Umbilical cord (tissue), 2 donors: ENCODE results near the gene PECR. TPM values are rescaled to one million over a fixed set of nuclear protein-coding genes. Genes with fewer than 3 reads are reported as not detected.
A peak's percentile ranks its signal among the peaks of the same experiment; 100 is the strongest.

Experiments used
- DNase-seq: peaks from one replicate; pipeline ENCODE4 v3.0.0-alpha.2; 2015; ENCODE audit warnings: low spot score
- total RNA-seq: library from RNA; depleted of rRNA; stranded (reverse); fragments of >200 nt; gene quantifications from one replicate; pipeline ENCODE4 v1.2.3, GENCODE V29; 2014; ENCODE audit warnings: low replicate concordance; ENCODE audit not compliant: insufficient read depth

The PECR gene
- total RNA-seq, 1 donor from 2014 or later = 1.7 TPM

GRCh38 chr2:216071111-216071851, 10.3 kb downstream of the PECR start:
- DNase-seq = no peak

GRCh38 chr2:216070195-216070594, 11.4 kb downstream of the PECR start:
- DNase-seq = no peak

GRCh38 chr2:216069028-216069427, 12.6 kb downstream of the PECR start:
- no peak for DNase-seq

- DNase-seq = no peak
Measured at GRCh38 chr2:216066230-216066629, 15.4 kb downstream of the PECR start.

GRCh38 chr2:216064665-216065064, 16.9 kb downstream of the PECR start:
- DNase-seq = no peak

- DNase-seq = no peak
Measured at GRCh38 chr2:216064014-216064630, 17.5 kb downstream of the PECR start.

GRCh38 chr2:216059233-216059834, 22.3 kb downstream of the PECR start:
- DNase-seq = no peak

GRCh38 chr2:216057688-216058193, 23.9 kb downstream of the PECR start:
- DNase-seq = peak; percentile 15

GRCh38 chr2:216056739-216057138, 24.9 kb downstream of the PECR start:
- DNase-seq = no peak

GRCh38 chr2:216055680-216056079, 25.9 kb downstream of the PECR start:
- no peak for DNase-seq

- no peak for DNase-seq
Measured at GRCh38 chr2:216052420-216052819, 29.2 kb downstream of the PECR start.

GRCh38 chr2:216051350-216051749, 30.3 kb downstream of the PECR start:
- no peak for DNase-seq

GRCh38 chr2:216049452-216049851, 32.2 kb downstream of the PECR start:
- DNase-seq = no peak

- no peak for DNase-seq
Measured at GRCh38 chr2:216047397-216047796, 34.2 kb downstream of the PECR start.

- no peak for DNase-seq
Measured at GRCh38 chr2:216044883-216045486, 36.6 kb downstream of the PECR start.

- DNase-seq = no peak
Measured at GRCh38 chr2:216043949-216044348, 37.7 kb downstream of the PECR start.

- DNase-seq = no peak
Measured at GRCh38 chr2:216041438-216041837, 40.2 kb downstream of the PECR start.

- DNase-seq = no peak
Measured at GRCh38 chr2:216039918-216040317, 41.7 kb downstream of the PECR start.

GRCh38 chr2:216034065-216034464, 47.5 kb downstream of the PECR start:
- peak; percentile 50 for DNase-seq

GRCh38 chr2:216033403-216033802, 48.2 kb downstream of the PECR start:
- DNase-seq = no peak

GRCh38 chr2:216031960-216032689, 49.5 kb downstream of the PECR start:
- no peak for DNase-seq

GRCh38 chr2:216030216-216030615, 51.4 kb downstream of the PECR start:
- no peak for DNase-seq
